Fibroblast of lung (primary cell): Measurements from ENCODE around the gene SEC31B.

Experiments
- EZH2 ChIP-seq: IDR thresholded peaks from 2 replicates; pipeline ENCODE4 v1.5.1; 2012; ENCODE audit warnings: low read length, control low read depth, mild to moderate bottlenecking; ENCODE audit errors: missing control alignments
- TF ChIP-seq, protein P1 (sequence below), 2 donors: IDR thresholded peaks in 1 of 2; conservative IDR thresholded peaks in 1 of 2; 1 replicate in 1 of 2; 2 replicates in 1 of 2; pipeline ENCODE4 v1.5.1; 2011 to 2012; ENCODE audit warnings: low read length in 2 of 2, control low read depth in 1 of 2, inconsistent platforms in 1 of 2, low read depth in 1 of 2, mild to moderate bottlenecking in 1 of 2

GRCh38 chr10:100551196-100551595 is 31.5 kb upstream of the SEC31B start:
- TF ChIP-seq, protein P1, sequence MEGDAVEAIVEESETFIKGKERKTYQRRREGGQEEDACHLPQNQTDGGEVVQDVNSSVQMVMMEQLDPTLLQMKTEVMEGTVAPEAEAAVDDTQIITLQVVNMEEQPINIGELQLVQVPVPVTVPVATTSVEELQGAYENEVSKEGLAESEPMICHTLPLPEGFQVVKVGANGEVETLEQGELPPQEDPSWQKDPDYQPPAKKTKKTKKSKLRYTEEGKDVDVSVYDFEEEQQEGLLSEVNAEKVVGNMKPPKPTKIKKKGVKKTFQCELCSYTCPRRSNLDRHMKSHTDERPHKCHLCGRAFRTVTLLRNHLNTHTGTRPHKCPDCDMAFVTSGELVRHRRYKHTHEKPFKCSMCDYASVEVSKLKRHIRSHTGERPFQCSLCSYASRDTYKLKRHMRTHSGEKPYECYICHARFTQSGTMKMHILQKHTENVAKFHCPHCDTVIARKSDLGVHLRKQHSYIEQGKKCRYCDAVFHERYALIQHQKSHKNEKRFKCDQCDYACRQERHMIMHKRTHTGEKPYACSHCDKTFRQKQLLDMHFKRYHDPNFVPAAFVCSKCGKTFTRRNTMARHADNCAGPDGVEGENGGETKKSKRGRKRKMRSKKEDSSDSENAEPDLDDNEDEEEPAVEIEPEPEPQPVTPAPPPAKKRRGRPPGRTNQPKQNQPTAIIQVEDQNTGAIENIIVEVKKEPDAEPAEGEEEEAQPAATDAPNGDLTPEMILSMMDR (conservative IDR thresholded peaks at IDR 0.05 in 1 of 2, IDR thresholded peaks at IDR 0.05 in 1 of 2; ENCODE audit: low read depth in 1 of 2, low read length in 2 of 2) = no peak
- TF ChIP-seq EZH2 = no peak
